ENCODE measurements around the gene OPCML. TPM values are rescaled to one million over a fixed set of nuclear protein-coding genes. Genes with fewer than 3 reads are reported as not detected.

The OPCML gene
- total RNA-seq, 1 experiment from 2014 or later, result not detected

DNA sequence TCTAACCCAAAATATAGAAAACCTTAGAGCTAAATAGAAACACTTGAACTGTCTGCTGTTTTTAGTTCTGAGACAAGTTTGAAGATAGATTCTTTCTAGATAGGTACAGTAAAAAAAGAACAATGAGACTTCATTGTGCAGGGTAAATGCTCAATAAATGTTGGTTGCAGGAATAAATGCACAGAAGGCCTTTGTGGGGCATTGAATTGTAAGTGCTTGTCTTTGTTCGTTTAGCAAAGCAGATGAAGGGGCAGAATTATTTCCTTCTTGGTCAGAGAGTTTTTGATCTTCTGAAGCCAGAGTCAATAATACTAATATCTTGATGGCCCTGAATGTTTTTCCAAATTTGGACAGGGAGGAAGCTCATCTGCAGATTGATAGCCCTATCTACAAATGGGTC, 340.4 kb downstream of the OPCML start:
- H3K27ac Mint-ChIP-seq (ENCODE audit: unreplicated experiment), result no peak overlapping the region
- H3K4me1 Mint-ChIP-seq (ENCODE audit: low read depth, unreplicated experiment), result no peaks in the 10 kb centered on the region
- intact Hi-C loops (cut with micrococcal nuclease; ENCODE audit: unreplicated experiment), result no loop called here
- no peak overlapping the region for H3K4me3 ChIP-seq (ENCODE audit: low read depth, low read length)
- TF ChIP-seq, protein P1, sequence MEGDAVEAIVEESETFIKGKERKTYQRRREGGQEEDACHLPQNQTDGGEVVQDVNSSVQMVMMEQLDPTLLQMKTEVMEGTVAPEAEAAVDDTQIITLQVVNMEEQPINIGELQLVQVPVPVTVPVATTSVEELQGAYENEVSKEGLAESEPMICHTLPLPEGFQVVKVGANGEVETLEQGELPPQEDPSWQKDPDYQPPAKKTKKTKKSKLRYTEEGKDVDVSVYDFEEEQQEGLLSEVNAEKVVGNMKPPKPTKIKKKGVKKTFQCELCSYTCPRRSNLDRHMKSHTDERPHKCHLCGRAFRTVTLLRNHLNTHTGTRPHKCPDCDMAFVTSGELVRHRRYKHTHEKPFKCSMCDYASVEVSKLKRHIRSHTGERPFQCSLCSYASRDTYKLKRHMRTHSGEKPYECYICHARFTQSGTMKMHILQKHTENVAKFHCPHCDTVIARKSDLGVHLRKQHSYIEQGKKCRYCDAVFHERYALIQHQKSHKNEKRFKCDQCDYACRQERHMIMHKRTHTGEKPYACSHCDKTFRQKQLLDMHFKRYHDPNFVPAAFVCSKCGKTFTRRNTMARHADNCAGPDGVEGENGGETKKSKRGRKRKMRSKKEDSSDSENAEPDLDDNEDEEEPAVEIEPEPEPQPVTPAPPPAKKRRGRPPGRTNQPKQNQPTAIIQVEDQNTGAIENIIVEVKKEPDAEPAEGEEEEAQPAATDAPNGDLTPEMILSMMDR (IDR thresholded peaks at IDR 0.05; ENCODE audit: insufficient read depth in 1 of 2, low read depth in 1 of 2, low read length in 1 of 2, severe bottlenecking in 1 of 2, unreplicated experiment in 1 of 2), result no peak
- H3K9me3 ChIP-seq, result no peaks in the 10 kb centered on the region
- no peaks in the 10 kb centered on the region for H3K9me3 Mint-ChIP-seq (ENCODE audit: unreplicated experiment)
- H3K36me3 Mint-ChIP-seq (ENCODE audit: insufficient read depth, unreplicated experiment), result no peaks in the 10 kb centered on the region
- CTCF ChIA-PET, result no interaction called here
- H3K36me3 ChIP-seq (ENCODE audit: control insufficient read depth, insufficient read depth, low read length), result no peaks in the 10 kb centered on the region
- POLR2A ChIA-PET, result no interaction called here
- H3K4me1 ChIP-seq, result no peaks in the 10 kb centered on the region
- no peak for DNase-seq
- H3K4me3 Mint-ChIP-seq (ENCODE audit: unreplicated experiment), result no peak overlapping the region
- no TSS peak for BruUV-seq (replicated peaks)
- H3K27me3 Mint-ChIP-seq (ENCODE audit: insufficient read depth, unreplicated experiment), result peaks cover 4% of the 10 kb centered on the region
- no peaks in the 10 kb centered on the region for H3K27me3 ChIP-seq (replicated peaks; ENCODE audit: control insufficient read depth, insufficient read depth, low read length)

DNA sequence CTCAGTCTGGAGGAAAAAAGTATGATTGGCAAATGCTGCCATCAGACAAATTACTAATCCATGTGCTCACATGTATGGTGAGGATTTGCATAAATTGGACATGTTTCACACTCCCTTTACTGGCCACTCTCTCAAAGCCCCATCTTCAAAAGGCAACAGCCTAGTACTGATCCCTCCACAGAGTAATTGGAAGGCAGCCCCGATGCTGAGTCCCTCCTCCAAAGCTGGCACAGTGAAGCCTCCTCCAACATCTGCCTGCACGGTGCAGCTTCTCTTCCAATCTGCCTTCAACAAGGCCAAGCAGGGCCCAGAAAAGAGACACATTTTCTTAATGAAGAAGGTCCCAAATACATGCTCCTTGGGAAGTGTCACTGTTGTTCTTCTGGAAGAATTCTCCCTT, 350.6 kb downstream of the OPCML start:
- TF ChIP-seq, protein P1 (IDR thresholded peaks at IDR 0.05; ENCODE audit: insufficient read depth in 1 of 2, low read depth in 1 of 2, low read length in 1 of 2, severe bottlenecking in 1 of 2, unreplicated experiment in 1 of 2), result no peak
- Mint-ChIP-seq H3K27me3 (ENCODE audit: insufficient read depth, unreplicated experiment) (peaks cover 26% of the 10 kb centered on the region), H3K36me3 (ENCODE audit: insufficient read depth, unreplicated experiment) (no peaks in the 10 kb centered on the region), H3K27ac (ENCODE audit: unreplicated experiment) (no peak overlapping the region), H3K4me1 (ENCODE audit: low read depth, unreplicated experiment) (no peaks in the 10 kb centered on the region), H3K9me3 (ENCODE audit: unreplicated experiment) (no peaks in the 10 kb centered on the region), H3K4me3 (ENCODE audit: unreplicated experiment) (no peak overlapping the region)
- no TSS peak for BruUV-seq (replicated peaks)
- POLR2A ChIA-PET, result no interaction called here
- Histone ChIP-seq H3K4me1 (no peaks in the 10 kb centered on the region), H3K4me3 (ENCODE audit: low read depth, low read length) (no peak overlapping the region), H3K36me3 (ENCODE audit: control insufficient read depth, insufficient read depth, low read length) (no peaks in the 10 kb centered on the region), H3K9me3 (no peaks in the 10 kb centered on the region), H3K27me3 (replicated peaks; ENCODE audit: control insufficient read depth, insufficient read depth, low read length) (no peaks in the 10 kb centered on the region)
- intact Hi-C loops (cut with micrococcal nuclease; ENCODE audit: unreplicated experiment), result no loop called here
- CTCF ChIA-PET, result no interaction called here
- no peak for DNase-seq

DNA sequence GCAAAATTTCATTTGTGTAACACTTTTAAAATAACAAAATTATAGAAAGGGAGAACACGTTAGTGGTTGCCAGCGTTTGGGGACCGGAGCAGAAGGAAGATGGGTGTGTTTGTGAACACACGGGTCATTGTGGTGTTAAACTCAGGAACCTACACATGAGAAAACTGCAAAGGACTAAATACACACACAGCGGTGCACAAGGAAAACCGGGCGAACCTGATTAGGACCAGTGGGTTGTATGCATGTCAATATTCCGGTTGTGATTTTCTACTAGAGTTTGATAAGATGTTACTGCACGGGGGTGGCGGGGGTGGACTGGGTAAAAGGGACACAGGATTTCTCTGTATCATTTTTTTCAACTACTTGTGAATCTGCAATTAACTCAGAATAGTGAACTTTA, 351.2 kb downstream of the OPCML start:
- no peak overlapping the region for H3K4me3 Mint-ChIP-seq (ENCODE audit: unreplicated experiment)

More for the DNA sequence above, 351.2 kb downstream of the OPCML start:
- DNase-seq, result no peak
- H3K27ac Mint-ChIP-seq (ENCODE audit: unreplicated experiment), result no peak overlapping the region
- H3K4me1 Mint-ChIP-seq (ENCODE audit: low read depth, unreplicated experiment), result no peaks in the 10 kb centered on the region
- H3K9me3 Mint-ChIP-seq (ENCODE audit: unreplicated experiment), result no peaks in the 10 kb centered on the region
- Histone ChIP-seq H3K36me3 (ENCODE audit: control insufficient read depth, insufficient read depth, low read length) (no peaks in the 10 kb centered on the region), H3K4me3 (ENCODE audit: low read depth, low read length) (no peak overlapping the region), H3K27me3 (replicated peaks; ENCODE audit: control insufficient read depth, insufficient read depth, low read length) (no peaks in the 10 kb centered on the region), H3K4me1 (no peaks in the 10 kb centered on the region), H3K9me3 (no peaks in the 10 kb centered on the region)
- TF ChIP-seq, protein P1 (IDR thresholded peaks at IDR 0.05; ENCODE audit: insufficient read depth in 1 of 2, low read depth in 1 of 2, low read length in 1 of 2, severe bottlenecking in 1 of 2, unreplicated experiment in 1 of 2), result no peak
- no TSS peak for BruUV-seq (replicated peaks)
- CTCF ChIA-PET, result no interaction called here
- no peaks in the 10 kb centered on the region for H3K36me3 Mint-ChIP-seq (ENCODE audit: insufficient read depth, unreplicated experiment)
- POLR2A ChIA-PET, result no interaction called here
- intact Hi-C loops (cut with micrococcal nuclease; ENCODE audit: unreplicated experiment), result no loop called here
- peaks cover 26% of the 10 kb centered on the region for H3K27me3 Mint-ChIP-seq (ENCODE audit: insufficient read depth, unreplicated experiment)
